ENCODE results near the gene DRD4. TPM values are rescaled to one million over a fixed set of nuclear protein-coding genes. Genes with fewer than 3 reads are reported as not detected.

The DRD4 gene
- total and polyA plus RNA-seq, 10 of the 15 experiments (the other 5 are each of a cell fraction or from before 2014, with no cell fraction given), result not detected

DNA sequence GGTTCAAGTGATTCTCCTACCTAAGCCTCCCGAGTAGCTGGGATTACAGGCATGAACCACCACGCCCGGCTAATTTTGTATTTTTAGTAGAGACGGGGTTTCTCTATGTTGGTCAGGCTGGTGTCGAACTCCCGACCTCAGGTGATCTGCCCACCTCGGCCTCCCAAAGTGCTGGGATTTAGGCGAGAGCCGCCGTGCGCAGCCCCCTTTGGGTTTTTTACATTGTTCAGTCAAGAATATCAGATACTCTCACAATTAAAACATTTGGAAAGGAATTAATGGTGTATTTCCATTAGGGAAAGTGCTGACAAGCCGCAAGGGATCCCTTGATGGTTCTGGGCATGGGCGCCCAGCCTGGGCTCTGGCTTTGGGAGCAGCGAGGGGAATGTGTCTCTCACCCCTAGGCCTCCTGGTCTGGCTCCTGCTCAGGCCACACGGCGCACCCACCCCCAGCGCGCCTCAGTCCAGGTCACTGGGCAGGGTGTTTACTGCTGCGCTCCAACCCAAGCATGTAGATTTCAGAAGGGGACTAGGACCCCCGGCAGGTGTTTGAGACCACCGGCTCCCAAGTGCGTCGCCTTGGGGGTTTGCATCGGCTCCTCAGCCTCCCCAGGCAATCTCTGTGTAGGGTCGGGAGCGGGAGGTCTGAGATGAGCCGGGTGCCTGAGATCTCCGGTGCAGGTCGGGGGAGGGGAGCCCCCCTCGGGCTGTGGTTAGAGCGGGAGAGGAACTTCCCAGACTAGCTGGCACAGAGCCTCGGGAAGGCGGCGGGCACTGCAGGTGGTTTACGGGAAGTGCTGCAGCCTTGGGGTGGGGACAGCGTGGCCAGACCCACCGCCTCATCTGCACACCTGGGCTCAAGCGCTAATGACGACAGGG lies 20.5 kb upstream of the DRD4 start (continued):
- TF ChIP-seq, protein P1, sequence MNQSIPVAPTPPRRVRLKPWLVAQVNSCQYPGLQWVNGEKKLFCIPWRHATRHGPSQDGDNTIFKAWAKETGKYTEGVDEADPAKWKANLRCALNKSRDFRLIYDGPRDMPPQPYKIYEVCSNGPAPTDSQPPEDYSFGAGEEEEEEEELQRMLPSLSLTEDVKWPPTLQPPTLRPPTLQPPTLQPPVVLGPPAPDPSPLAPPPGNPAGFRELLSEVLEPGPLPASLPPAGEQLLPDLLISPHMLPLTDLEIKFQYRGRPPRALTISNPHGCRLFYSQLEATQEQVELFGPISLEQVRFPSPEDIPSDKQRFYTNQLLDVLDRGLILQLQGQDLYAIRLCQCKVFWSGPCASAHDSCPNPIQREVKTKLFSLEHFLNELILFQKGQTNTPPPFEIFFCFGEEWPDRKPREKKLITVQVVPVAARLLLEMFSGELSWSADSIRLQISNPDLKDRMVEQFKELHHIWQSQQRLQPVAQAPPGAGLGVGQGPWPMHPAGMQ (IDR thresholded peaks at IDR 0.05; ENCODE audit: borderline replicate concordance), result no peak
- TF ChIP-seq ZBED1 (IDR thresholded peaks at IDR 0.05; ENCODE audit: borderline replicate concordance), result 0 out of 2 replicates have a peak, but pooled peaks have one; percentile 13
- TF ChIP-seq, protein P2, sequence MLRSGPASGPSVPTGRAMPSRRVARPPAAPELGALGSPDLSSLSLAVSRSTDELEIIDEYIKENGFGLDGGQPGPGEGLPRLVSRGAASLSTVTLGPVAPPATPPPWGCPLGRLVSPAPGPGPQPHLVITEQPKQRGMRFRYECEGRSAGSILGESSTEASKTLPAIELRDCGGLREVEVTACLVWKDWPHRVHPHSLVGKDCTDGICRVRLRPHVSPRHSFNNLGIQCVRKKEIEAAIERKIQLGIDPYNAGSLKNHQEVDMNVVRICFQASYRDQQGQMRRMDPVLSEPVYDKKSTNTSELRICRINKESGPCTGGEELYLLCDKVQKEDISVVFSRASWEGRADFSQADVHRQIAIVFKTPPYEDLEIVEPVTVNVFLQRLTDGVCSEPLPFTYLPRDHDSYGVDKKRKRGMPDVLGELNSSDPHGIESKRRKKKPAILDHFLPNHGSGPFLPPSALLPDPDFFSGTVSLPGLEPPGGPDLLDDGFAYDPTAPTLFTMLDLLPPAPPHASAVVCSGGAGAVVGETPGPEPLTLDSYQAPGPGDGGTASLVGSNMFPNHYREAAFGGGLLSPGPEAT (IDR thresholded peaks at IDR 0.05; ENCODE audit: low read depth), result 0 out of 2 replicates have a peak, but pooled peaks have one; percentile 2
- TF ChIP-seq NFYA (IDR thresholded peaks at IDR 0.05; ENCODE audit: borderline replicate concordance, low read depth, low read length), result no peak
- TF ChIP-seq BHLHE40 (IDR thresholded peaks at IDR 0.05; ENCODE audit: borderline replicate concordance in 1 of 2, low read depth in 2 of 2, low read length in 1 of 2), result no peak
- TF ChIP-seq ZNF24 (IDR thresholded peaks at IDR 0.05), result no peak
- TF ChIP-seq POLR2AphosphoS5 (IDR thresholded peaks at IDR 0.05; ENCODE audit: low read length), result no peak
- no peak for TF ChIP-seq BRCA1 (IDR thresholded peaks at IDR 0.05; ENCODE audit: low read depth, low read length)
- TF ChIP-seq GATAD2B (conservative IDR thresholded peaks at IDR 0.05; ENCODE audit: low read depth), result no peak; the same call in 1 of the 2 replicates
- TF ChIP-seq, protein P3, sequence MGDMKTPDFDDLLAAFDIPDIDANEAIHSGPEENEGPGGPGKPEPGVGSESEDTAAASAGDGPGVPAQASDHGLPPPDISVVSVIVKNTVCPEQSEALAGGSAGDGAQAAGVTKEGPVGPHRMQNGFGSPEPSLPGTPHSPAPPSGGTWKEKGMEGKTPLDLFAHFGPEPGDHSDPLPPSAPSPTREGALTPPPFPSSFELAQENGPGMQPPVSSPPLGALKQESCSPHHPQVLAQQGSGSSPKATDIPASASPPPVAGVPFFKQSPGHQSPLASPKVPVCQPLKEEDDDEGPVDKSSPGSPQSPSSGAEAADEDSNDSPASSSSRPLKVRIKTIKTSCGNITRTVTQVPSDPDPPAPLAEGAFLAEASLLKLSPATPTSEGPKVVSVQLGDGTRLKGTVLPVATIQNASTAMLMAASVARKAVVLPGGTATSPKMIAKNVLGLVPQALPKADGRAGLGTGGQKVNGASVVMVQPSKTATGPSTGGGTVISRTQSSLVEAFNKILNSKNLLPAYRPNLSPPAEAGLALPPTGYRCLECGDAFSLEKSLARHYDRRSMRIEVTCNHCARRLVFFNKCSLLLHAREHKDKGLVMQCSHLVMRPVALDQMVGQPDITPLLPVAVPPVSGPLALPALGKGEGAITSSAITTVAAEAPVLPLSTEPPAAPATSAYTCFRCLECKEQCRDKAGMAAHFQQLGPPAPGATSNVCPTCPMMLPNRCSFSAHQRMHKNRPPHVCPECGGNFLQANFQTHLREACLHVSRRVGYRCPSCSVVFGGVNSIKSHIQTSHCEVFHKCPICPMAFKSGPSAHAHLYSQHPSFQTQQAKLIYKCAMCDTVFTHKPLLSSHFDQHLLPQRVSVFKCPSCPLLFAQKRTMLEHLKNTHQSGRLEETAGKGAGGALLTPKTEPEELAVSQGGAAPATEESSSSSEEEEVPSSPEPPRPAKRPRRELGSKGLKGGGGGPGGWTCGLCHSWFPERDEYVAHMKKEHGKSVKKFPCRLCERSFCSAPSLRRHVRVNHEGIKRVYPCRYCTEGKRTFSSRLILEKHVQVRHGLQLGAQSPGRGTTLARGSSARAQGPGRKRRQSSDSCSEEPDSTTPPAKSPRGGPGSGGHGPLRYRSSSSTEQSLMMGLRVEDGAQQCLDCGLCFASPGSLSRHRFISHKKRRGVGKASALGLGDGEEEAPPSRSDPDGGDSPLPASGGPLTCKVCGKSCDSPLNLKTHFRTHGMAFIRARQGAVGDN (IDR thresholded peaks at IDR 0.05), result no peak; the same call in 1 of the 2 replicates
- TF ChIP-seq SMARCA5 (IDR thresholded peaks at IDR 0.05), result peak; percentile 81
- no peak for TF ChIP-seq SREBF2 (IDR thresholded peaks at IDR 0.05; ENCODE audit: low read length)
- no peak for TF ChIP-seq MAX (IDR thresholded peaks at IDR 0.05; ENCODE audit: low read depth, low read length)
- no peak for TF ChIP-seq SIN3A (IDR thresholded peaks at IDR 0.05; ENCODE audit: low read depth, low read length)
- TF ChIP-seq CEBPB (IDR thresholded peaks at IDR 0.05; ENCODE audit: borderline replicate concordance in 1 of 2, low read depth in 2 of 2, low read length in 2 of 2), result no peak
- TF ChIP-seq, protein P4, sequence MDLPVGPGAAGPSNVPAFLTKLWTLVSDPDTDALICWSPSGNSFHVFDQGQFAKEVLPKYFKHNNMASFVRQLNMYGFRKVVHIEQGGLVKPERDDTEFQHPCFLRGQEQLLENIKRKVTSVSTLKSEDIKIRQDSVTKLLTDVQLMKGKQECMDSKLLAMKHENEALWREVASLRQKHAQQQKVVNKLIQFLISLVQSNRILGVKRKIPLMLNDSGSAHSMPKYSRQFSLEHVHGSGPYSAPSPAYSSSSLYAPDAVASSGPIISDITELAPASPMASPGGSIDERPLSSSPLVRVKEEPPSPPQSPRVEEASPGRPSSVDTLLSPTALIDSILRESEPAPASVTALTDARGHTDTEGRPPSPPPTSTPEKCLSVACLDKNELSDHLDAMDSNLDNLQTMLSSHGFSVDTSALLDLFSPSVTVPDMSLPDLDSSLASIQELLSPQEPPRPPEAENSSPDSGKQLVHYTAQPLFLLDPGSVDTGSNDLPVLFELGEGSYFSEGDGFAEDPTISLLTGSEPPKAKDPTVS (IDR thresholded peaks at IDR 0.05; ENCODE audit: low read depth, low read length), result no peak
- TF ChIP-seq MYB (IDR thresholded peaks at IDR 0.05; ENCODE audit: borderline replicate concordance, low read depth, low read length), result no peak
- no peak for TF ChIP-seq TARDBP (IDR thresholded peaks at IDR 0.05; ENCODE audit: borderline replicate concordance)
- no peak for TF ChIP-seq CBX3 (IDR thresholded peaks at IDR 0.05; ENCODE audit: borderline replicate concordance, low read depth)
- TF ChIP-seq JUND (IDR thresholded peaks at IDR 0.05; ENCODE audit: low read depth, low read length), result no peak
